ENCODE results near the gene FAM9C.
"Not testable (repeated sequence)": the region's sequence is repeated elsewhere in the genome, so short reads cannot be mapped to it uniquely, and the experiment has no call there.

FAM9C gene

DNA sequence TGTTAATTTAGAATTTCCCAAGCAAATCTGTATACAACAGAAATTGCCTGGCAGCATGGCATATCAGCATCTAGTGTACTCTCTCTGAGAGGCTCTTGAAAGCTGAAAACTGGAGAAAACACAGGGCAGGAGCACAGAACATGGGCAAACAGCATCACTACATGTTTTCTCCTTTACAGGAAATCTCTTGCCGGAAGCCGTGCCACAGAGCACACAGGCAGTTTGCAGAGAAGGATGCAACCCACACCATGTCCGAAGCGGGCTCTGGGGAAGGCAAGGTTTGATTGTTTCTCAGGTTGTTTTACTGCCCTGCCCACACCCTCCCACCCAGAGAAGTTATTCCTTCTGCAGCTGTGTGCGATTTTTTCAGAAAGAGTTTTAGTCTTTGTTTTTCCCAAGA is 41.1 kb upstream of the FAM9C start:
- Histone ChIP-seq H4K20me1 (ENCODE audit: low read depth, low read length) (no peaks in the 10 kb centered on the region), H3K27ac (ENCODE audit: low read depth, low read length) (peak overlapping the region; percentile 99), H3K79me2 (ENCODE audit: insufficient read depth, low read length) (0 out of 2 replicates have a peak, but pooled peaks cover 5% of the 10 kb centered on the region), H3K4me2 (ENCODE audit: low read depth, low read length, poor library complexity, severe bottlenecking) (peak overlapping the region; percentile 93), H3K9ac (ENCODE audit: low read length) (peak overlapping the region; percentile 56), H3F3A (ENCODE audit: insufficient read depth) (peaks cover 83% of the 10 kb centered on the region), H2AFZ (ENCODE audit: low read depth, low read length, severe bottlenecking) (no peak overlapping the region), H3K27me3 (ENCODE audit: low read length) (no peaks in the 10 kb centered on the region), H3K4me3 (ENCODE audit: insufficient read depth, low read length, poor library complexity, severe bottlenecking) (peak overlapping the region; percentile 42), H3K9me2 (replicated peaks; ENCODE audit: insufficient read depth, low read length) (no peaks in the 10 kb centered on the region), H3K36me3 (ENCODE audit: low read length) (no peaks in the 10 kb centered on the region), H3K9me3 (ENCODE audit: insufficient read depth, low read length) (no peaks in the 10 kb centered on the region)
- no peak for TF ChIP-seq CTCF (IDR thresholded peaks at IDR 0.05; ENCODE audit: insufficient read depth, low read length, poor library complexity, severe bottlenecking)
- TF ChIP-seq EZH2phosphoT487 (conservative IDR thresholded peaks at IDR 0.05; ENCODE audit: low read length) = no peak

DNA sequence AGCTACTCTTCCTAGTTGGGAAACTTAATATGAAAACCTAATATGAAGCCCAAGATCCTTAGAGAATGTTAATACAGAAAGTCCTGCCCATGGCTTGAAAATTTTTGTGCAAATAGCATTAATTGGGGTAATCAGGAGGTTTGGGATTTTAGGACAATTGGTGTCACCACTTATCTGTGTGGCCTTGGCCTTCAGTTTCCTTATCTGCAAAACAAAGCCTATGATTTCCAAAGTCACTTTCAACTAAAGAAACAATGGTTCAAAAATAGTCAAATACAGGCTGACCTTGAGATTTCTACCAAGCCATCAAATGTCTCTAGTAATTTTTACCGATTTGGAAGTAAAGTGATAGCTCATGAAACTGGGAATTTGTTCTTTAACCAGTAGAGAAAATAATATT is 40.2 kb upstream of the FAM9C start:
- H3K4me2 ChIP-seq (ENCODE audit: low read depth, low read length, poor library complexity, severe bottlenecking) = peak overlapping the region; percentile 93
- H3K27me3 ChIP-seq (ENCODE audit: low read length) = no peaks in the 10 kb centered on the region
- H3K4me3 ChIP-seq (ENCODE audit: insufficient read depth, low read length, poor library complexity, severe bottlenecking) = no peak overlapping the region
- no peaks in the 10 kb centered on the region for H3K9me2 ChIP-seq (replicated peaks; ENCODE audit: insufficient read depth, low read length)
- H4K20me1 ChIP-seq (ENCODE audit: low read depth, low read length) = no peaks in the 10 kb centered on the region
- no peaks in the 10 kb centered on the region for H3K9me3 ChIP-seq (ENCODE audit: insufficient read depth, low read length)
- no peak overlapping the region for H2AFZ ChIP-seq (ENCODE audit: low read depth, low read length, severe bottlenecking)
- H3K27ac ChIP-seq (ENCODE audit: low read depth, low read length) = peak overlapping the region; percentile 99
- TF ChIP-seq EZH2phosphoT487 (conservative IDR thresholded peaks at IDR 0.05; ENCODE audit: low read length) (no peak), CTCF (IDR thresholded peaks at IDR 0.05; ENCODE audit: insufficient read depth, low read length, poor library complexity, severe bottlenecking) (no peak)
- 0 out of 2 replicates have a peak, but pooled peaks cover 5% of the 10 kb centered on the region for H3K79me2 ChIP-seq (ENCODE audit: insufficient read depth, low read length)
- H3K36me3 ChIP-seq (ENCODE audit: low read length) = no peaks in the 10 kb centered on the region
- peak overlapping the region; percentile 31 for H3K9ac ChIP-seq (ENCODE audit: low read length)
- H3F3A ChIP-seq (ENCODE audit: insufficient read depth) = peaks cover 87% of the 10 kb centered on the region

- not testable (repeated sequence) for H3K27me3 ChIP-seq (ENCODE audit: low read length); H3K9me3 ChIP-seq (ENCODE audit: insufficient read depth, low read length); H3K36me3 ChIP-seq (ENCODE audit: low read length); H4K20me1 ChIP-seq (ENCODE audit: low read depth, low read length); H2AFZ ChIP-seq (ENCODE audit: low read depth, low read length, severe bottlenecking); H3K4me3 ChIP-seq (ENCODE audit: insufficient read depth, low read length, poor library complexity, severe bottlenecking); H3K9me2 ChIP-seq (replicated peaks; ENCODE audit: insufficient read depth, low read length); H3K79me2 ChIP-seq (ENCODE audit: insufficient read depth, low read length)
- Histone ChIP-seq H3K27ac (ENCODE audit: low read depth, low read length) (peak overlapping the region; percentile 99), H3K4me2 (ENCODE audit: low read depth, low read length, poor library complexity, severe bottlenecking) (peak overlapping the region; percentile 93), H3F3A (ENCODE audit: insufficient read depth) (peaks cover 88% of the 10 kb centered on the region), H3K9ac (ENCODE audit: low read length) (peak overlapping the region; percentile 58)
Observed at GRCh38 chrX:13083755-13084326, 39.4 kb upstream of the FAM9C start.

- Histone ChIP-seq H3K4me3 (ENCODE audit: insufficient read depth, low read length, poor library complexity, severe bottlenecking) (no peak overlapping the region), H3K36me3 (ENCODE audit: low read length) (no peaks in the 10 kb centered on the region), H4K20me1 (ENCODE audit: low read depth, low read length) (no peaks in the 10 kb centered on the region), H3K4me2 (ENCODE audit: low read depth, low read length, poor library complexity, severe bottlenecking) (peak overlapping the region; percentile 93), H3K27ac (ENCODE audit: low read depth, low read length) (peak overlapping the region; percentile 99), H3K9ac (ENCODE audit: low read length) (peak overlapping the region; percentile 58), H3K79me2 (ENCODE audit: insufficient read depth, low read length) (0 out of 2 replicates have a peak, but pooled peaks cover 5% of the 10 kb centered on the region), H3F3A (ENCODE audit: insufficient read depth) (peaks cover 86% of the 10 kb centered on the region), H3K9me2 (replicated peaks; ENCODE audit: insufficient read depth, low read length) (no peaks in the 10 kb centered on the region), H2AFZ (ENCODE audit: low read depth, low read length, severe bottlenecking) (no peak overlapping the region), H3K27me3 (ENCODE audit: low read length) (no peaks in the 10 kb centered on the region), H3K9me3 (ENCODE audit: insufficient read depth, low read length) (no peaks in the 10 kb centered on the region)
- TF ChIP-seq EZH2phosphoT487 (conservative IDR thresholded peaks at IDR 0.05; ENCODE audit: low read length) (no peak), CTCF (IDR thresholded peaks at IDR 0.05; ENCODE audit: insufficient read depth, low read length, poor library complexity, severe bottlenecking) (no peak)
Observed at GRCh38 chrX:13082206-13083065, 38.0 kb upstream of the FAM9C start.
